K562 (cell line): ENCODE data around the gene CRIP1. TPM values are rescaled to one million over a fixed set of nuclear protein-coding genes. Genes with fewer than 3 reads are reported as not detected.

ENCODE experiments used
- AFF1 ChIP-seq, 2 experiments: fragments of 450-650 bp; IDR thresholded peaks; 2 replicates each; pipeline ENCODE4 v1.6.1; 2018; ENCODE audit warnings: mild to moderate bottlenecking in 2 of 2, low read depth in 1 of 2; ENCODE audit not compliant: partially characterized antibody in 2 of 2
- CREB1 ChIP-seq, 2 experiments: sonication (generic) in 1 of 2; formaldehyde crosslinking in 1 of 2; IDR thresholded peaks; 2 replicates each; pipeline versions ENCODE4 v1.6.1 to v1.8.0; 2012 to 2022; ENCODE audit warnings: inconsistent platforms in 1 of 2, mild to moderate bottlenecking in 1 of 2, missing genetic modification reagents in 1 of 2, moderate library complexity in 1 of 2
- MBD1 ChIP-seq: fragments of 250-450 bp; sonication (Bioruptor Pico); IDR thresholded peaks from 2 replicates; pipeline ENCODE4 v1.8.0; 2022; ENCODE audit warnings: inconsistent platforms
- MITF ChIP-seq: IDR thresholded peaks from 2 replicates; pipeline ENCODE4 v1.6.1; 2014; ENCODE audit warnings: antibody characterized with exemption
- PRDM10 ChIP-seq: fragments of 450-650 bp; IDR thresholded peaks from 2 replicates; pipeline ENCODE4 v1.6.1; 2018; ENCODE audit not compliant: partially characterized antibody
- ZBTB2 ChIP-seq: fragments of 450-650 bp; IDR thresholded peaks from 2 replicates; pipeline ENCODE4 v1.6.1; 2016; ENCODE audit warnings: antibody characterized with exemption
- ZNF134 ChIP-seq: fragments of 250-450 bp; sonication (Bioruptor Pico); conservative IDR thresholded peaks from 2 replicates; pipeline ENCODE4 v1.4.0; 2020
- polyA plus RNA-seq, 8 experiments: library from polyadenylated mRNA; depleted of rRNA in 4 of 8; stranded (reverse) in 5 of 8; unstranded in 3 of 8; fragments of >200 nt; fragmentation: Nextera tagmentation in 2 of 8; fragmentation: Illumina TruSeq in 1 of 8; extraction: Ambion mirVana in 2 of 8; extraction: Trizol in 1 of 8; gene quantifications; 2 replicates each; pipeline versions ENCODE4 v1.2.1 to v1.2.3, GENCODE V29; 2011 to 2014; ENCODE audit warnings: inconsistent platforms in 1 of 8, missing spikeins in 1 of 8
- total RNA-seq, 7 experiments: library from RNA; depleted of rRNA in 6 of 7; stranded (reverse); fragments of >200 nt in 6 of 7; fragmentation: Illumina TruSeq in 2 of 7; extraction: Trizol in 2 of 7; gene quantifications; 2 replicates each; pipeline versions ENCODE4 v1.2.1 to v1.2.3, GENCODE V29; 2011 to 2021; ENCODE audit warnings: low replicate concordance in 1 of 7

Gene CRIP1
- total and polyA plus RNA-seq, 9 of the 15 experiments (the other 6 are each of a cell fraction or from before 2014, with no cell fraction given) = 0.11 to 0.58 (median 0.14) TPM; not detected in 6

GRCh38 chr14:105480807-105481801 lies 5.6 kb upstream of the CRIP1 start (continued):
- TF ChIP-seq AFF1 (IDR thresholded peaks at IDR 0.05; ENCODE audit: low read depth in 1 of 2, partially characterized antibody in 2 of 2) (no peak), PRDM10 (no peak), ZBTB2 (peak; percentile 71; the same call in 1 of the 2 replicates), ZNF134 (CRISPR knock-in tag) (no peak), MITF (no peak), MBD1 (CRISPR knock-in tag) (no peak), CREB1 (IDR thresholded peaks at IDR 0.05) (no peak), CREB1 (CRISPR knock-in tag; IDR thresholded peaks at IDR 0.05) (peak; percentile 38; the same call in 1 of the 2 replicates)
